B cell (primary cell): Measurements from ENCODE around the gene SRRM4.

ENCODE experiments used
- EZH2 ChIP-seq: IDR thresholded peaks from 2 replicates; pipeline ENCODE4 v1.6.1; 2012; ENCODE audit warnings: borderline replicate concordance, low read depth, mild to moderate bottlenecking, moderate library complexity, low read length; ENCODE audit not compliant: insufficient read depth, poor library complexity, severe bottlenecking
- TF ChIP-seq, protein P1 (sequence below): fragments of 200-600 bp; IDR thresholded peaks from one replicate; pipeline ENCODE4 v1.8.0; 2022; ENCODE audit warnings: antibody characterized with exemption, mild to moderate bottlenecking

DNA sequence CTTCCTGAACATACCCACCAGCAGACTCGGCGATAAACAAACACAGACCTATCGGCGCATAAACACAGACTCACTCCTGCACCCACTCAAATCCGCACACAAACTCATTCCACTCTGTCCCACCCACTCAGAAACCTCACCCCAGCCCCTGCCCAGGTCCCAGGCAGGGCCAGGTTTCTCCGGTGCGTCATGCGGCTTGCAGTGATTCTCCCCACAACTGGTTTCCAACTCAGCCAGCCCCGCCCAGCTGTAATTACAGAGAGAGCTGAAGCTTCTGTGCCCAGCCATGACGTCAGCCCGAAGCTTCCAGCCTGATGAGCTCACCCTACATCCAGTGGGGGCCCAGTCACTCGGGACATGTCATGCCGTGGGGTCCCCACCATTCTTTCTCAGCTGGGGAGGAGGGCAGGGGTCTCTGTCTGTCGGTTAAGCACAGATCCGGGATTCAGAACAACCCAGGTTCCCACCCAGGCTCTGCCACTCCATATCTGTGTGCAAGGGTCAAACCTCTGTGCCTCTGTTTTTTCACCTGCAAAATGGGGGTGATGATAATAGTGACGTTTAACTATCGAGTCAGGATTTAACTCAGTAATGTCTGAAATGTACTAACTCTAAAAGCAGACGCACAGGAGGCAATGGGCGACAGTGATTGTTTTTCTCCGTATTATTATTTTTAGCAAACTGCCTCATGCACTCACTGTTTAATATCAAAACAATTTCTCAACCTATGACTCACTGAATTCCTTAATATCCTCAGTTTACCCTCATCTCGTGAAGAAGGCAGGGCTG, 195.1 kb downstream of the SRRM4 start:
- TF ChIP-seq, protein P1, sequence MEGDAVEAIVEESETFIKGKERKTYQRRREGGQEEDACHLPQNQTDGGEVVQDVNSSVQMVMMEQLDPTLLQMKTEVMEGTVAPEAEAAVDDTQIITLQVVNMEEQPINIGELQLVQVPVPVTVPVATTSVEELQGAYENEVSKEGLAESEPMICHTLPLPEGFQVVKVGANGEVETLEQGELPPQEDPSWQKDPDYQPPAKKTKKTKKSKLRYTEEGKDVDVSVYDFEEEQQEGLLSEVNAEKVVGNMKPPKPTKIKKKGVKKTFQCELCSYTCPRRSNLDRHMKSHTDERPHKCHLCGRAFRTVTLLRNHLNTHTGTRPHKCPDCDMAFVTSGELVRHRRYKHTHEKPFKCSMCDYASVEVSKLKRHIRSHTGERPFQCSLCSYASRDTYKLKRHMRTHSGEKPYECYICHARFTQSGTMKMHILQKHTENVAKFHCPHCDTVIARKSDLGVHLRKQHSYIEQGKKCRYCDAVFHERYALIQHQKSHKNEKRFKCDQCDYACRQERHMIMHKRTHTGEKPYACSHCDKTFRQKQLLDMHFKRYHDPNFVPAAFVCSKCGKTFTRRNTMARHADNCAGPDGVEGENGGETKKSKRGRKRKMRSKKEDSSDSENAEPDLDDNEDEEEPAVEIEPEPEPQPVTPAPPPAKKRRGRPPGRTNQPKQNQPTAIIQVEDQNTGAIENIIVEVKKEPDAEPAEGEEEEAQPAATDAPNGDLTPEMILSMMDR, result no peak
- TF ChIP-seq EZH2, result no peak
